Measurements from ENCODE around the gene CCNF.

GRCh38 chr16:2494616-2495015, 65.4 kb downstream of the CCNF start:
- TF ChIP-seq CTCF (IDR thresholded peaks at IDR 0.05; ENCODE audit: poor library complexity, severe bottlenecking): no peak
- no peak for TF ChIP-seq MXI1 (conservative IDR thresholded peaks at IDR 0.05; ENCODE audit: poor library complexity, severe bottlenecking)
- TF ChIP-seq REST (IDR thresholded peaks at IDR 0.05; ENCODE audit: borderline replicate concordance): no peak
- no peak for TF ChIP-seq EZH2 (IDR thresholded peaks at IDR 0.05; ENCODE audit: borderline replicate concordance, insufficient read depth, low read length, poor library complexity, severe bottlenecking)
- TF ChIP-seq SMC3 (conservative IDR thresholded peaks at IDR 0.05; ENCODE audit: poor library complexity): no peak
- no peak for TF ChIP-seq TAF1 (IDR thresholded peaks at IDR 0.05; ENCODE audit: low read depth)
- no peak for TF ChIP-seq EP300 (conservative IDR thresholded peaks at IDR 0.05; ENCODE audit: poor library complexity, severe bottlenecking)
- no peak for TF ChIP-seq POLR2AphosphoS5 (IDR thresholded peaks at IDR 0.05)
- no peak for TF ChIP-seq RAD21 (conservative IDR thresholded peaks at IDR 0.05)
